Hematopoietic multipotent progenitor cell (in vitro differentiated cells): Measurements from ENCODE around the gene PCYT1A. TPM values are rescaled to one million over a fixed set of nuclear protein-coding genes. Genes with fewer than 3 reads are reported as not detected.
"Not testable (repeated sequence)": the region's sequence is repeated elsewhere in the genome, so short reads cannot be mapped to it uniquely, and the experiment has no call there.

Source experiments
- DNase-seq, 3 donors: peaks; one replicate each; pipeline ENCODE4 v3.0.0-alpha.2; 2011 to 2015; ENCODE audit warnings: low read depth in 2 of 3, low spot score in 2 of 3
- small RNA-seq: library from RNA; depleted of rRNA; stranded (forward); fragments of <200 nt; gene quantifications from one replicate; pipeline ENCODE3, GENCODE V24; 2012
- total RNA-seq: library from RNA; depleted of rRNA; stranded (reverse); fragments of >200 nt; gene quantifications from one replicate; pipeline ENCODE4 v1.2.3, GENCODE V29; 2012

Gene PCYT1A
- total RNA-seq, 1 donor: 57.1 TPM

DNA sequence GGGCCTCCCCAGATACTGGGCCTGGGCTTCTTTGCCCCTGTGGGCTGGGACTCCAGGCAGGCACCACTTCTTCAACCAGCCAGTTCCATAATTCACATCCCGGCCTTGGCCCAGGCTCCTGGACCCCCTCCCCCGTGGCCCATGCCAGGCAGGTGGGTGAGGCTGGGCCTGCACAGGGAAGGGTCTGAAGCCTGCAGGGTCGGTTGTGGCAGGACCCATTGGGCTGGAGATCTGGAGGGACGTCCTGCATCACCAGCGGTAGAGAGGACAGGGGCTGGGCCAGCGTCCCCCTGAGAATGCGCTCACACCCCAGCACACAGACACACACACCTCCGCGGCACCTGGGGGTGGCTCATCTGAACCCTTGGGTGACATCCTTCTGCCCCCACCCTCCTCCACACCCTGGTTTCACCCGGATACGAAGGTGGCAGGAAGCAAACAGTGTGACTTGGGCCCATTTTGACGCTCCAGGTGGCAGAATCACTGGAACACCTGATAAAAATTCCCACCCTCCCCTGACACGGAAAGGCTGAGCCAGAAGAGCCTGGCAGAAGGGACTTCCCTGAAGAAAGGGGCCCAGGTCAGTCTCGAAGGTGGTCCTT lies 91.8 kb downstream of the PCYT1A start:
- no peak for DNase-seq

GRCh38 chr3:196194542-196194915 lies 93.0 kb downstream of the PCYT1A start:
- DNase-seq: no peak

DNA sequence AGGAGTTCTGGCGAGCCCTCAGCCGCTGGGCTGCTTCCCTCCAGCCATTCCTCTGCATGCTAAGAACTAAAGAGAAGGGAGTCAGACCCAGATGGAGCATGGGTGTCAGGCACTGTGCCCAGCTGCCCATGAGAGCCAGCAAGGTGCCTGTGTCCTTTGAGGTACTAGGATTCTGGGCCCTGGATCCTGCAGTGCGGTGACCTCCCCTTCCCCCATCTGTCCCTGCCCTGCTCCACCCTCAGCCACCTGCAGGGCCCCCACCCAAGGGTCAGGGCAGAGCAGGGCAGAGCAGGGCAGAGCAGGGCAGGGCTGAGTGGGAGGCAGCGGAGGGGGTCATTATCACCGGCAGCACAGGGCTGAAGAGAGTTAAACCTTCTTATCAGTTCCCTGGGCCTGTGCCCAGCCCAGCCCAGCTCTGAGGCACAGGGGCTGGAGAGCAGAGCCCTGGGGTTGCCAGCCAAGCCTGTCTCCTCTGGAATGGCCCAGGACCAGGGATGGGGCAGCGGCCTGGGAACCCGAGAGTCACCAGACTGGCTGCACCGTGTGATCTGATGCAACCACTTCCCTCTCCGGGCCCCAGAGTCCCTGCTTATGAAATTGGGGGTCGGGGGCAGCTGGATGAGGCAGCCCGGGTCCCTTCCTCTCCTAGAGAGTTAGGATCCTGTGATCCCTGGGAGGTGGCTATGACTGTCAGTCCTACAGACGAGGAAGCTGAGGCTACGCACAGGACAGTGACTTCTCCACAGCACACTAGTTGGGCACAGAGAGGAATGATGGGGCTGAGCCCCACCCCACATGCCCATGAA lies 93.6 kb downstream of the PCYT1A start:
- peak in 2 of 3 donors; percentile 29 to 36 for DNase-seq

DNA sequence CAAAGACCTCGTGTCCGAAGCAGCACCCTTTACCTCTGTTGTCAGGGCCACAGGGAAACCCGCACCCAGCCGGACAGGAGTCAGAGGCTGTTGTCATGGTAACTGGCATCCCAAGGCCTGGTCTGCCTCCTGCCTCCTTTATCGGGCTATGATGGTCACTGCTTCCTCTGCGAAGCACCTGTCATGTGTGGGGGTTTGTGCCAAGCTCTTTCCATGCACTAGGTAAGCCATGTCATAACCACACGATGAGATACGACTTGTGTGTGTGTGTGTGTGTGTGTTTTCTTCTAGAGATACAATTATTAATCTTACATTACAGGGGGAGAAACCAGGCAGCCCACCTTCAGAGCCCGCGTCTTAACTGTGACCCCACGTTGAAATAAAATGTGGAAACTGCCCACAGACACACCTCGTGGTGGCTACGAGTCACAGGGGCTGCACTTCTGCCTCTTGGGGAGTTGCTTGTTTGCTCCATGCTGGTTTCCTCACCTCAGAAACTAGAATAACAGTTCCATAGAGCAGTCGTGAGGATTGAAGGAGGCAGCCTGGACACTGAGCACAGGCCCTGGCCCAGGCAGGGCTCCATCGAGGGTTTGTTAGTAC lies 94.3 kb downstream of the PCYT1A start:
- peak in 1 of 3 donors; percentile 16 for DNase-seq

GRCh38 chr3:196192524-196193051 lies 94.9 kb downstream of the PCYT1A start:
- DNase-seq: peak in 2 of 3 donors; percentile 23 to 38

DNA sequence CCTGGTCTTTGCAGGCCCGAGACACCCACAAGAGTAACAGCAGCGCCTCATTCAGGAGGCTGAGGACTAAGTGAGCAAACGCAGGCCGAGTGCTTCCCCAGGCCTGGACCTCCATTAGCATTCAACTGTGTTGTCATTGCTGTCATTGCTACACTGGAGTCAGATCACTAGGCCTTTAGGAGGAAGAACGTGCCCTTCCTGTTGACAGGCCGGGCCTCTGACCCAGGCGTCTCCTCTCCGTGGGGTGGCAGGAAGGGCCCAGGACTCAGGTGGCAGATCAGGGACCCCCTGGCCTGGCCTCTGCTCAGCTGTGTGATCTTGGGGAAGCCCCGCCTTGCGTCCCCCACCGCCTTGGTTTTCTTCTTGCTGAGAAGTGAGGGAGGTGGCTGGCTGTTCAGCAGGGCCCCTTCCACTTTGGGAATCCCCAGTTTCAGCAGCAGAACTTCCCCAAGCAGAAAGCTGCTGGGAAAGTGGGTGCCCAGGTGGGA lies 95.4 kb downstream of the PCYT1A start:
- peak in 2 of 3 donors; percentile 64 to 73 for DNase-seq

DNA sequence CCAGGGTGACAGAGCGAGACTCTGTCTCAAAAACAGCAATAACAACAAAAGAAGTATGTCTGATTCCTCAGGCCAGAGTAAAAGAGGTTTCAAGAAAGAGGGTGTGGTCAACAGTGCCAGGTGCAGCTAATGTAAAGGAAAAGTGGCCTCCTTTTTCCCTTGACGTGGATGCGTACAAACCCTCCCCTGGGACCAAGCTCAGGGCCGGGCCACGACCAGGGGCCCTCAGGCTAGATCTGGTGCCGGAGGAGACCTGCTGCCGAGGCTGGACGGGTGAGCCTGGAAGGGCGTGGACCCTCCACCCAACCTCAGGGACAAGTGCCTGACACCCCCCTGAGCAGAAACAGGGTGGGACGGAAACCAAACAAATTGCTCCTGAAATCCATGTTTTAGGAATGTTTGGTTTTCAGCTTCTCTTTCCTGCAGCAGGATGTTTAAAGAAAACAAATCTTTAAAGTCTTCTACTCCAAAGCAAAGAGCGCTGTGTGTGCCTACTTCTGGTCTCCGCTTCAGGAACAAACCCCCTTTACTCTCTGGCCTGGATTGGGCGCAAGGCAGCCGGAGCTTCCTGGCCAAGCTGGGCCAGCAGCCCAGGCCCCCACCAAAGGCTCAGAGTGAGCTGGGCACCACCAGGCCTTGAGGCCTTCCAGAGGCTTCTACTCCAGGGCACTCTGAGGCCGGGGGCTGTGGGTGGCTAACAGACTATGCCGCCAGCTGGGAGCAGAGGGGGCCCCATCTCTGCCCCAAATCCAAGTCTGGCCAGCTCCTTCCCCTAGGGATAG lies 97.8 kb downstream of the PCYT1A start:
- no peak for DNase-seq

DNA sequence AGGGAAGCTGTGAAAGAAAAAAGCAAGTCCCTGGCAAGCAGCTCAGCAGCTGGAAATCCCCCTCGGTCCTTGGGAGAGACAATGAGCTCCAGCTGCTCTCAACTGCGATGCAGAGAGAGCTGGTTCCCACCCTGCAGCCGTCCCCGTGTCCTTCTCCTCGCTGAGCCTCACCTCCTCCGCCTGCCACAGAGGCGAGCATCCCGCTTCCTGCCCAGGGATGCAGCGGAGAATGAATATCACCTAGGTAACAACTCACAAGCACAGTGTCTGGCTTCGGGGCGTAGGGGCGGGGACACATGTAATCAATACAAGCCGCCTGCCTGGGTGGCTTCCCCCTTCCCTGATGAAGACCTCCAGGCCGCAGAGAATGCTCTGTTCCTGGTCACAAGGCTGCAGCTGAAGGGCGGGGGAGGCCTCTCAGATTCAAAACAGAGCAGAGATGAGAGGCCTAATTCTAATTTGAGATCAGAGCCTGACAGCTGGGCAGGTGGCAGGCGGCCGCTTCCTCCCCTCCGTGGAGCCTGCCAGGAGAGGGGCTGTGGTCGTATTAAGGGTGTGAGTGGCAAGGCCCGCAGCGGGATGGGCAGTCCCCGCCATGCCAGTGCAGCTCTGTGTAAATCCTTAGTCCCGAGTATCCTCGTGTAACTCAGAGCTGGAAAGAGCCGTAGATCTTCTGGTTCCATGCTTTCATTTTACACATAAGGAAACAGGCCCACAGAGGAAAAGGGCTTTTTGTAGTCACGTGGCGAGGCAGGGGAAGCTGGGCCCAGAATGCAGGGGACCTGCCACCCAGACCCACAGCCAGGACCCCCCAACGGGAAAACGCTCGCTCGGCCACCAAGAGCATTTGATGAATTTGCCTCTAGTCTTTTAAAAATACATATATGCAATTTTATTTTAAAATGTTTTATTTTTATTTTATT lies 100.6 kb downstream of the PCYT1A start:
- peak in 2 of 3 donors; percentile 45 to 55 for DNase-seq

DNA sequence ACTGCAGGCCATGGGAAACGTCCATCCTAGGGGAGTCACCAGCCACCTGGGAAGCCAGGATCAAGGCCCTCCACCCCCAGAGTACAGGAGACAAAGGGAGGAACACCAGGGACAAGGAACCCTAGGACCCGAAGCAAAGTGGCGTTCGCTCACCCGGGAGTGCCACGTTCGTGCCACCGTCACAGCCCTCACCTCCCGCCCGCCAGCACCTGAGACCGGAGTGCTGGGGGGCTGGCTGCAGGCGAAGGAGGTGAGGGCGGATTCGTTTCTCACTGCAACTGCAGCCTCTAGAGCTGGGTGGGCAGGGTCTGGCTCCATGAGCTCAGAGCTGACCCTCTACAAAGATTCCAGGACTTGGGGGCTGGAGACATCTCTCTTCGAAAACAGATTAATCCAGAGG lies 102.6 kb downstream of the PCYT1A start:
- DNase-seq: no peak

DNA sequence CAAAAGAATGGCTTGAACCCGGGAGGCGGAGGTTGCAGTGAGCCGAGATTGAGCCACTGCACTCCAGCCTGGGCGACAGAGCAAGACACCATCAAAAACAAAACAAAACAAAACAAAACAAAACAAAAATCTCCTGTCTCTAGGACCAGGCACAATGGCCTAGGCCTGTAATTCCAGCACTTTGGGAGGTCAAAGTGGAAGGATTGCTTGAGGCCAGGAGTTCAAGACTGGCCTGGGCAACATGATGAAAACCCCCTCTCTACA lies 103.4 kb downstream of the PCYT1A start:
- DNase-seq: not testable (repeated sequence)

DNA sequence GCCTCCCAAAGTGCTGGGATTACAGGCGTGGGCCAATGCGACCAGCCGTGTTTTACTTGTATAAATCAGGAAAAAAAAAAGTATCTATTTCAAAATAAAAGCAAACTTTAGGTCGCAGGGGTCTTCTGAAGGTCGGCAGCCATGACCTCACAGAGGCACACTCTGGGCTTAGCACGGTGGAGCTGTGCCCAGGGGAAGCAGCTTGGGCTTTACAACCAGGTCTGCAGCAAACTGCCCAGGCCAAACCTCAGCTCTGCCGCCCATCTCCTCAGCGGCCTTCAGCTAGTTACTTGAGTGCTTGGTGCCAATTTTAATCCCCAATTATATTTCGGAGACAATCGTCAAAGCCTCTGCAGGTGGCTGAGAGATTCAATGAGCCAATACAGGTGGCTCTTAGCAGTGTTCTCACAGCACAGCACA lies 106.4 kb downstream of the PCYT1A start:
- no peak for DNase-seq

DNA sequence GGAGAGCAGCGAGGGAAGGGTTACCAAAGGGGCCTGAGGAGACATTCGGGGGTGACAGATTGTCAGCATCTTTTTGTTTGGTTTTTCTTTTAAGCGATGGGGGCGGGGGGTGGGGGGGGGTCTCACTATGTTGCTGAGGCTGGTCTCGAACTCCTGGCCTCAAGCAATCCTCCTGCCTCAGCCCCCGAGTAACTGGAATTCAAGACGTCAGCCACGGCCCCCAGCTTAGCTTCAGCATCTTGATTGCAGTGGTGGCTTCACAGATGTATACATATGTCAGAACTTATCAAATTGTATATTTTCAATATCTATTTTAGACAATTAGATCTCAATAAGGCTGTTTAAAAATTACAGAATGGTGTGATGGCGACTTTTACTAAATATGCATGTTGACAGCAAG lies 107.2 kb downstream of the PCYT1A start:
- DNase-seq: no peak

Small RNAs within 50 kb of the gene (small RNA-seq; reads per million reads assigned to genes)
- gene AC069257.2 (not detected), gene RF00019 (not detected)

Other genes starting within 250 kb of the PCYT1A start
- gene TFRC, start 205.6 kb downstream of the PCYT1A start, total RNA-seq: 141 TPM
- 0.27 TPM for gene ZDHHC19, start 76.3 kb downstream of the PCYT1A start, total RNA-seq
- not detected for gene SLC51A, start 71.2 kb downstream of the PCYT1A start, total RNA-seq
- 2.2 TPM for gene DYNLT2B, start 30.5 kb upstream of the PCYT1A start, total RNA-seq
- gene TM4SF19, start 50.7 kb upstream of the PCYT1A start, total RNA-seq: not detected
- 14.8 TPM for gene UBXN7, start 144.7 kb upstream of the PCYT1A start, total RNA-seq
- gene RNF168, start 216.0 kb upstream of the PCYT1A start, total RNA-seq: 27.2 TPM
- not detected for gene SMCO1, start 227.6 kb upstream of the PCYT1A start, total RNA-seq